HEK293 (cell line): ENCODE results near the gene MYO18B.

Experiments
- CTCF ChIA-PET: fragments of 350-600 bp; formaldehyde crosslinking; extraction: SDS; loops from one replicate; lab custom pipeline; 2021; ENCODE audit warnings: antibody characterized with exemption; lab: Yijun Ruan, JAX
- POLR2A ChIA-PET: fragments of 300-600 bp; formaldehyde crosslinking; extraction: SDS; loops from one replicate; lab custom pipeline; 2020; ENCODE audit warnings: antibody characterized with exemption, inconsistent platforms; lab: Yijun Ruan, JAX
- H3K27ac ChIP-seq: fragments of 200-500 bp; sonication (Bioruptor generic); 2 replicates; pipeline ENCODE4 v1.5.1; 2014; ENCODE audit warnings: low read depth, low read length, control low read depth, inconsistent platforms; ENCODE audit errors: extremely low read depth
- H3K36me3 ChIP-seq, 2 experiments: fragments of 200-500 bp in 1 of 2; sonication (Bioruptor generic) in 1 of 2; 1 replicate in 1 of 2; 2 replicates in 1 of 2; pipeline ENCODE4 v1.5.1; 2014 to 2017; ENCODE audit warnings: inconsistent platforms in 2 of 2, low read length in 2 of 2; ENCODE audit not compliant: control insufficient read depth in 2 of 2, insufficient read depth in 1 of 2
- H3K4me1 ChIP-seq: fragments of 200-500 bp; sonication (Bioruptor generic); 2 replicates; pipeline ENCODE4 v1.5.1; 2014; ENCODE audit warnings: mild to moderate bottlenecking, low read length, inconsistent platforms; ENCODE audit not compliant: control insufficient read depth, insufficient read depth
- H3K4me3 ChIP-seq: 2 replicates; pipeline ENCODE4 v1.5.1; 2011; ENCODE audit warnings: low read depth, mild to moderate bottlenecking, control low read depth, low read length, moderate library complexity
- H3K9me3 ChIP-seq: fragments of 200-500 bp; sonication (Bioruptor generic); 2 replicates; pipeline ENCODE4 v1.5.1; 2014; ENCODE audit warnings: low read depth, low read length, inconsistent platforms; ENCODE audit not compliant: control insufficient read depth, insufficient read depth
- FEZF1 ChIP-seq: fragments of 450-650 bp; formaldehyde crosslinking; IDR thresholded peaks from 2 replicates; pipeline ENCODE4 v1.5.1; 2016; ENCODE audit warnings: missing biosample characterization, missing genetic modification characterization
- SALL2 ChIP-seq: fragments of 450-650 bp; formaldehyde crosslinking; IDR thresholded peaks from 2 replicates; pipeline ENCODE4 v1.5.0; 2017; ENCODE audit warnings: missing biosample characterization, mild to moderate bottlenecking, missing genetic modification characterization, borderline replicate concordance
- SP3 ChIP-seq: fragments of 450-650 bp; formaldehyde crosslinking; IDR thresholded peaks from 2 replicates; pipeline ENCODE4 v1.5.1; 2016; ENCODE audit warnings: missing biosample characterization, missing genetic modification characterization
- ZFP69B ChIP-seq: fragments of 450-650 bp; formaldehyde crosslinking; IDR thresholded peaks from 2 replicates; pipeline ENCODE4 v1.5.1; 2016; ENCODE audit warnings: missing biosample characterization, missing genetic modification characterization
- ZNF366 ChIP-seq: fragments of 450-650 bp; formaldehyde crosslinking; conservative IDR thresholded peaks from 2 replicates; pipeline ENCODE4 v1.5.1; 2016; ENCODE audit warnings: missing biosample characterization, missing genetic modification characterization
- ZNF391 ChIP-seq: fragments of 450-650 bp; formaldehyde crosslinking; IDR thresholded peaks from 2 replicates; pipeline ENCODE4 v1.5.1; 2016; ENCODE audit warnings: low read depth, missing biosample characterization, missing genetic modification characterization, borderline replicate concordance
- ZNF394 ChIP-seq: fragments of 450-650 bp; formaldehyde crosslinking; IDR thresholded peaks from 2 replicates; pipeline ENCODE4 v1.5.1; 2016; ENCODE audit warnings: missing biosample characterization, missing genetic modification characterization, mild to moderate bottlenecking, moderate library complexity, borderline replicate concordance
- ZNF501 ChIP-seq: fragments of 450-650 bp; formaldehyde crosslinking; IDR thresholded peaks from 2 replicates; pipeline ENCODE4 v1.5.1; 2016; ENCODE audit warnings: missing biosample characterization, missing genetic modification characterization
- ZNF510 ChIP-seq: fragments of 450-650 bp; formaldehyde crosslinking; IDR thresholded peaks from 2 replicates; pipeline ENCODE4 v1.5.1; 2018; ENCODE audit warnings: mild to moderate bottlenecking, missing genetic modification characterization, missing biosample characterization; ENCODE audit not compliant: insufficient replicate concordance
- ZNF555 ChIP-seq: fragments of 450-650 bp; formaldehyde crosslinking; conservative IDR thresholded peaks from 2 replicates; pipeline ENCODE4 v1.5.1; 2017; ENCODE audit warnings: missing biosample characterization, mild to moderate bottlenecking, missing genetic modification characterization, inconsistent platforms
- ZNF621 ChIP-seq: fragments of 450-650 bp; formaldehyde crosslinking; IDR thresholded peaks from 2 replicates; pipeline ENCODE4 v1.5.1; 2017; ENCODE audit warnings: missing biosample characterization, missing genetic modification characterization
- ZNF639 ChIP-seq: fragments of 450-650 bp; formaldehyde crosslinking; IDR thresholded peaks from 2 replicates; pipeline ENCODE4 v1.5.1; 2016; ENCODE audit warnings: missing biosample characterization, missing genetic modification characterization
- ZNF768 ChIP-seq: fragments of 450-650 bp; formaldehyde crosslinking; IDR thresholded peaks from 2 replicates; pipeline ENCODE4 v1.5.1; 2018; ENCODE audit warnings: missing biosample characterization, mild to moderate bottlenecking, missing genetic modification characterization
- TF ChIP-seq, protein P1 (sequence below): fragments of 450-650 bp; formaldehyde crosslinking; IDR thresholded peaks from 2 replicates; pipeline ENCODE4 v1.5.0; 2017; ENCODE audit warnings: missing biosample characterization, missing genetic modification characterization, borderline replicate concordance
- TF ChIP-seq, protein P2 (sequence below): fragments of 450-650 bp; formaldehyde crosslinking; IDR thresholded peaks from 2 replicates; pipeline ENCODE4 v1.5.1; 2017; ENCODE audit warnings: missing biosample characterization, missing genetic modification characterization
- TF ChIP-seq, protein P3 (sequence below): fragments of 450-650 bp; IDR thresholded peaks from 2 replicates; pipeline ENCODE4 v1.5.1; 2018; ENCODE audit warnings: missing biosample characterization, missing genetic modification characterization

Gene MYO18B

DNA sequence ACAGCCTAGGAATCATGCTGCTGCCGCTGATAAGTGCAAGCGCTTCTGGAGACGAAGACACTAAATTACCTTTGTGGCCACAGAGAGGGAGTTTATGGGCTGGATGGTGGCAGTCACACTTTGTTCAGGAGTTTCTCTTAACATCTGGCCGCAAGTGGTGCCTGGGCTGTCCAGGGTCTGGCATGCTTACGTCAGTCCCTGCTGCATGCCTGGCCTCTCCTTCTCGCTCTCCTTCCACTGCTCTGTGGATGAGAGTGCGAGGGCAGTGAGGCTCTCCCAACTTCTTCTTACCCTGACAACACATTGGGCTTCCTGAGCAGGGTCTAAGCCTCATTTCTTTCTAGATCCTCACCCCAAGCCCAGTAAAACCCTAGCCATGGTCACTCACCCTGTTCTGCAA, 266.6 kb downstream of the MYO18B start:
- Histone ChIP-seq H3K4me3 (no peak overlapping the region), H3K27ac (no peak overlapping the region), H3K9me3 (no peaks in the 10 kb centered on the region), H3K36me3 (no peaks in the 10 kb centered on the region), H3K4me1 (no peaks in the 10 kb centered on the region)
- TF ChIP-seq ZFP69B (tag by site-specific recombination) (no peak), FEZF1 (0 out of 2 replicates have a peak, but pooled peaks have one; percentile 12)
- ChIA-PET POLR2A (no interaction called here), CTCF (interaction anchor here (0.8 kb wide), 1 partner anchor 99 kb away, joined by 3 read pairs; no protein-coding TSS in a partner anchor)

GRCh38 chr22:26016916-26017315, 274.9 kb downstream of the MYO18B start:
- H3K27ac ChIP-seq, result no peak overlapping the region
- ChIA-PET CTCF (interaction anchor here (0.7 kb wide), 1 partner anchor 1833 kb away, joined by 3 read pairs; no protein-coding TSS in a partner anchor), POLR2A (interaction anchor here (0.6 kb wide), 1 partner anchor 33 kb away, joined by 3 read pairs; no protein-coding TSS in a partner anchor)
- H3K9me3 ChIP-seq, result no peaks in the 10 kb centered on the region
- no peaks in the 10 kb centered on the region for H3K4me1 ChIP-seq
- H3K36me3 ChIP-seq, result no peaks in the 10 kb centered on the region
- H3K4me3 ChIP-seq, result no peak overlapping the region
- TF ChIP-seq, protein P1, sequence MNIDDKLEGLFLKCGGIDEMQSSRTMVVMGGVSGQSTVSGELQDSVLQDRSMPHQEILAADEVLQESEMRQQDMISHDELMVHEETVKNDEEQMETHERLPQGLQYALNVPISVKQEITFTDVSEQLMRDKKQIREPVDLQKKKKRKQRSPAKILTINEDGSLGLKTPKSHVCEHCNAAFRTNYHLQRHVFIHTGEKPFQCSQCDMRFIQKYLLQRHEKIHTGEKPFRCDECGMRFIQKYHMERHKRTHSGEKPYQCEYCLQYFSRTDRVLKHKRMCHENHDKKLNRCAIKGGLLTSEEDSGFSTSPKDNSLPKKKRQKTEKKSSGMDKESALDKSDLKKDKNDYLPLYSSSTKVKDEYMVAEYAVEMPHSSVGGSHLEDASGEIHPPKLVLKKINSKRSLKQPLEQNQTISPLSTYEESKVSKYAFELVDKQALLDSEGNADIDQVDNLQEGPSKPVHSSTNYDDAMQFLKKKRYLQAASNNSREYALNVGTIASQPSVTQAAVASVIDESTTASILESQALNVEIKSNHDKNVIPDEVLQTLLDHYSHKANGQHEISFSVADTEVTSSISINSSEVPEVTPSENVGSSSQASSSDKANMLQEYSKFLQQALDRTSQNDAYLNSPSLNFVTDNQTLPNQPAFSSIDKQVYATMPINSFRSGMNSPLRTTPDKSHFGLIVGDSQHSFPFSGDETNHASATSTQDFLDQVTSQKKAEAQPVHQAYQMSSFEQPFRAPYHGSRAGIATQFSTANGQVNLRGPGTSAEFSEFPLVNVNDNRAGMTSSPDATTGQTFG (tag by site-specific recombination), result no peak
- peak; percentile 65 for TF ChIP-seq ZNF366 (tag by site-specific recombination)

DNA sequence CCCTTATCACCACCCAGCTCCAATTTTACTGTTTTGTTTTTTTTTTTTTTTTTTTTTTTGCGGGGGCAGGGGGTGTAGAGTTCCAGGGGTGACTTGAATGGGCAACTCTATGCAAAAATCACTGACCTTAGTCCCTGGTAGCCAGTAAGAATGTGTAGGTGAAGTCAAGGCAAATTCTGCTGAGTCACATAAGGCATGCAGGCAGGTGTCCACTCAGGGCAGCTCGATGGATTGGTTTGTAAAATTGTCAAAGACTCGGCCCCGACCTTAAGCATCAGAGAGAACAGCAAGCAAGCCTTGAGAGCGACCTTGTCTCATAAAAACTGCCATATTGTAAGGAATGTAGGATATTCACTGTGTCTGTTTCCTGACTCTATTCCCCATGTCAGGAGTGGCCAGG, 275.9 kb downstream of the MYO18B start:
- no peaks in the 10 kb centered on the region for H3K4me1 ChIP-seq
- ChIA-PET CTCF (interaction anchor here (0.6 to 0.9 kb wide), 2 partner anchors 25 to 791 kb away, joined by 3 read pairs; no protein-coding TSS in a partner anchor), POLR2A (no interaction called here)
- no peaks in the 10 kb centered on the region for H3K36me3 ChIP-seq
- no peak overlapping the region for H3K4me3 ChIP-seq
- no peaks in the 10 kb centered on the region for H3K9me3 ChIP-seq
- no peak overlapping the region for H3K27ac ChIP-seq
- TF ChIP-seq ZNF639 (tag by site-specific recombination) (no peak), SALL2 (tag by site-specific recombination) (no peak), SP3 (tag by site-specific recombination) (no peak), ZNF621 (tag by site-specific recombination) (no peak), ZNF391 (no peak), ZNF768 (tag by site-specific recombination) (no peak), ZNF555 (tag by site-specific recombination) (no peak), ZNF510 (tag by site-specific recombination) (no peak), ZNF501 (tag by site-specific recombination) (no peak), ZNF394 (tag by site-specific recombination) (no peak)
- TF ChIP-seq, protein P2, sequence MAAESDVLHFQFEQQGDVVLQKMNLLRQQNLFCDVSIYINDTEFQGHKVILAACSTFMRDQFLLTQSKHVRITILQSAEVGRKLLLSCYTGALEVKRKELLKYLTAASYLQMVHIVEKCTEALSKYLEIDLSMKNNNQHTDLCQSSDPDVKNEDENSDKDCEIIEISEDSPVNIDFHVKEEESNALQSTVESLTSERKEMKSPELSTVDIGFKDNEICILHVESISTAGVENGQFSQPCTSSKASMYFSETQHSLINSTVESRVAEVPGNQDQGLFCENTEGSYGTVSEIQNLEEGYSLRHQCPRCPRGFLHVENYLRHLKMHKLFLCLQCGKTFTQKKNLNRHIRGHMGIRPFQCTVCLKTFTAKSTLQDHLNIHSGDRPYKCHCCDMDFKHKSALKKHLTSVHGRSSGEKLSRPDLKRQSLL (tag by site-specific recombination), result no peak
- TF ChIP-seq, protein P3, sequence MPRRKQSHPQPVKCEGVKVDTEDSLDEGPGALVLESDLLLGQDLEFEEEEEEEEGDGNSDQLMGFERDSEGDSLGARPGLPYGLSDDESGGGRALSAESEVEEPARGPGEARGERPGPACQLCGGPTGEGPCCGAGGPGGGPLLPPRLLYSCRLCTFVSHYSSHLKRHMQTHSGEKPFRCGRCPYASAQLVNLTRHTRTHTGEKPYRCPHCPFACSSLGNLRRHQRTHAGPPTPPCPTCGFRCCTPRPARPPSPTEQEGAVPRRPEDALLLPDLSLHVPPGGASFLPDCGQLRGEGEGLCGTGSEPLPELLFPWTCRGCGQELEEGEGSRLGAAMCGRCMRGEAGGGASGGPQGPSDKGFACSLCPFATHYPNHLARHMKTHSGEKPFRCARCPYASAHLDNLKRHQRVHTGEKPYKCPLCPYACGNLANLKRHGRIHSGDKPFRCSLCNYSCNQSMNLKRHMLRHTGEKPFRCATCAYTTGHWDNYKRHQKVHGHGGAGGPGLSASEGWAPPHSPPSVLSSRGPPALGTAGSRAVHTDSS (tag by site-specific recombination), result no peak
